ENCODE measurements around the gene FAM240A.
"Not testable (repeated sequence)": the region's sequence is repeated elsewhere in the genome, so short reads cannot be mapped to it uniquely, and the experiment has no call there.

The FAM240A gene

DNA sequence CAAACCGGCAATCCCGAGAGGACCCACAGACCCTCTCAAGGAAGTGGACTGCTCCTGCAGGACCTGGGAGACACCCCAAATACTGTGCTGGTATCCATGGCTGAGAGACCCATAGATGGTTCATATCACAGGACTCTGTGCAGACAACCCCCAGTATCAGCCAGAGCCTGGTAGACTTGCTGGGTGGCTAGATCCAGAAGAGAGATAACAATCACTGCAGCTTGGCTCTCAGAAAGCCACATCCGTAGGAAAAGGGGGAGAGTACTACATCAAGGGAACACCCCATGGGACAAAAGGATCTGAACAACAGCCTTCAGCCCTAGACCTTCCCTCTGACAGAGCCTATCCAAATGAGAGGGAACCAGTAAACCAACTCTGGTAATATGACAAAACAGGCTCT, 25.1 kb upstream of the FAM240A start:
- DNase-seq, result not testable (repeated sequence)

DNA sequence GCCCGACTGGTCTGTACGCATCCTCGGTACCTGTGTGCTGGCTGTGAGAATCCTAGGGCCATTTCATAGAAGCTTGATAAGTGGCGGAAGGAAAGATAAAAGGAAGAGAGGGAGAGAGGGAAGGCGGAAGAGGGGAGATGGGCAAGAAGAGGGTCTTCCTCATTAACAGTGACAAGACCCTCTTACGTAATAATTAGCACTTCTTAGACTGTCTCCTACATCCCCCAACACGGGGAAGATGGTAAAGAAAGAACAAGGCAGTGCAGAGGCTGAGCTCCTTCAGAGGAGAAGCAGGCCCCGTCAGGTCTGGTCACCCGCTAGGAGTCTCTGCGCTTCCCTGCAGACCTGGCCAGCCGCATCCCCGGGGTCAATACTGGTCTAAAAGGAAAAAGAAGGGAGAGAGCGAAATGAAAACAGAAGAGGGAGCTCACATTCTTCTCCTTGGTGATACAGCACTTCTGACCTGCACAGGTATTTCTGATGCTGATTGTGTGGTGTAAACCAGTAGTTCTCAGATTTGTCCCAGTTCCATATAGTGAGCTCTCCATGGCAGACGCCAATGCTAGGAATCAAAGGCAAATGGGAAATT, 19.0 kb upstream of the FAM240A start:
- DNase-seq, result no peak

DNA sequence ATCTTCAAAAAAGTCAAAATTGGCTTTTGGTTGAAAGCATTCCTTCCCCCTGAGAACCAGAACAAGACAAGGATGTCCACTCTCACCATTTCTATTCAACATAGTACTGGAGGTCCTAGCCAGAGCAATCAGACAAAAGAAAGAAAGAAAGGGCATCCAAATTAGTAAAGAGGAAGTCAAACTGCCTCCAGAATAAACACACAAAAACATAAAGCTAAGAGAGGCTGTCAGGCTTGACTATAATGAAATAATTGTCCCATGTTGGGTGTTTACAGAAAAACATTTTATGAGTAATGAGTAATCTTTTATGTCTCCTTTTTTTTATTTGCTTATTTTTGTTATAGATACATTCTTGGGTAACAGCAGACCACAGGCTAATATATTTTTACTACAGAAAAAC, 18.3 kb upstream of the FAM240A start:
- DNase-seq, result no peak

DNA sequence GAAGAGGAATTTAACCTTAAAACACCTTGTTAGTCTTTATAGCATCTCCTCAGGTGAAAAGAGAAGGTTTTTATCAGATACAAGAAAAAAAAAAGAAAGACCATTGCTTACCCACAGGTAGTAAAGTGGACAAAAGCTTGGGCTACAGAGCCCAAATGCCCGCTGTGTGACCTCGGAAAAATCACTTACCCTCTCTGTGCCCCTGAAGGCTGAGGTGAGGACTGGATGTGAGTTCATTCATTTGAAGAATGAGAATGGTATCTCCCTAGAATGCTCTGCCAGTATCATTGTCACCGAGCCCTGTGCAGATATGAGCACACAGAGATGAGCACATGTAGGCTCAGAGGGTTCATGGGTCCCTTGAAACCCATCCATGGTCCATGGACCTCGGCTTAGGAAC, 17.6 kb upstream of the FAM240A start:
- no peak for DNase-seq

DNA sequence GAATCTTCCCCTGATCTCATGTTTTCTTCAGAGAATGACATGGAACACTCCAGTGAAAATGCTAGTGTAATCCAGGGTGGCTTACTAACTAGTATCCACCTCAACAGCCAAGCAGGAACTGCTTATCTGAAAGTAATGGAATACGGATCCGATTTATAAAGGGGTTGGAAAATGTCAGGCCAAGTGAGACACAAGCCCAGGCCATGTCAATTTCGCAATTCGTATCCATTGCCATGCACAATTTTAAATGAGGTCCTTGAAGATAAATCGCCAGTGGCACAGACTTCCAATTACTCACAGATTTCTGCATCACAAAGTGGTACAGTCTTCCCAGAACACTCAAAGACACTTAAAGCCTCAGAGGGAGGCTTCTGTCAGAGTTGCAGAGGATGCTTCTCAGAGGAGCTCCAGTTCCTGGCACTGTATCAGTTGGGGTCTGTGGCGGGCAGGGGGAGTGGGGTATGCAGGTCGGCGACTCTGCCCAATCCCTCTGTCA, 16.5 kb upstream of the FAM240A start:
- no peak for DNase-seq

DNA sequence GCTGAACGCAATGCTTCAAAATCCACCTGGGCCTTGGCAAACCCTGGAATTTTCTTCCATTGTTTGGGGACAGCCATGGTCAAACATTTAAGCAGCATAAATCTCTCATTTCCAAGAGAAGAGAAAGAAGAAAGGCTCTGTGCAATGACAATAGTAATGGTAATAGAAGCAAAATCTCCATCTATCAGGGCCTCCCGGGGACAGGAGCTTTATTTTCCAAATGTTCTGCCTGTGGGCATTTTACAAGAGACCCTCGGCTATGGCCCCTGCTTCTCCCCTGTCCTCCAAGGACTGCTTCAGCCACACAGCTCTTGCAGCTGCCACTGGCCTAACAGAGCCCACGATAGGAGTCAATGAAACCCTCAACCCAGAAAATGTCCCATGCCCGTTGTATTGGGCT, 12.7 kb upstream of the FAM240A start:
- no peak for DNase-seq

DNA sequence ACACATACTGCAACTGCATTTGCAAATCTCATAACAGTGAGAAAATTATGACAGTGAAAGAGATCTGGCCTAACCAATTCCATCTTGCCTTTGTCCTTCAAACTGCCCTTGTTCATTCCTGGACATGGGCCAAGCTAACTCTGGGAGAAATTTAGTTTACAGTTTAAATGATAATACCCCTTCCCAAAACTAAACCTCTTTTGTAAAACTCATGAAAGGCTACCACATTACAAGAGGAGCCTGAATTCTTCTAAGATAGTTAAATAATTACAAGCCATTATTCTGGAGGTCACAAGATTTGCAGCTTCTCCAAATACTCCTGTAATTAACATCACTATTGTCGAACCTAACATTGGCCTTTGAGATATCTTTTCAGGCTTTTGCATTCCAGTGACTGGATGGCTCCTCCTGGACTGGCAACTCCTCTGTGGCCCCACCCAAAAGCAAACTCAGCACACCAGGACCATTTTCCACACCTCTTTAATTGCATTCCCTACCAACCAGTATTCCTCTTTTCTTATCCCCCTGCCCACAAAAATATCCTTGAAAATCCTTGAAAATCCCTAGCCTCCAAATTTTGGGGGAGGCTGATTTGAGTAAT, 8.8 kb upstream of the FAM240A start:
- DNase-seq, result no peak

DNA sequence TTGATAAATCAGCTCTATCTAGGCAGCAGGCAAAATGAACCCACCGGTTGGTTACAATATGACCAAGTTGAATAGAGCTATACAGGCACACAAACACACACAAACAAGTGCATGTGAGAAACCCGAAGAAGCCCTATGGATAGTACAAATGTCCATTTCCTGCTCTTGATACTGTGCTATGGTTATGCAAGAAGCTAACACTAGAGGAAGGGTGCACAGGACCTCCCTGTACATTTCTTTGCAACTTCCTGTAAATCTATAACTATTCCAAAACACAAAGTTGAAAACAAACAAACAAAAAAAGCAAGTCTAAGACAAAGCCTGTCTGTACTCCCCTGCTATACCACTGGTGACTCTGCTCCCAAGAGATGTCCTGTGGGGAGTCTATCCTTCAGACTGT, 8.2 kb upstream of the FAM240A start:
- DNase-seq, result no peak

DNA sequence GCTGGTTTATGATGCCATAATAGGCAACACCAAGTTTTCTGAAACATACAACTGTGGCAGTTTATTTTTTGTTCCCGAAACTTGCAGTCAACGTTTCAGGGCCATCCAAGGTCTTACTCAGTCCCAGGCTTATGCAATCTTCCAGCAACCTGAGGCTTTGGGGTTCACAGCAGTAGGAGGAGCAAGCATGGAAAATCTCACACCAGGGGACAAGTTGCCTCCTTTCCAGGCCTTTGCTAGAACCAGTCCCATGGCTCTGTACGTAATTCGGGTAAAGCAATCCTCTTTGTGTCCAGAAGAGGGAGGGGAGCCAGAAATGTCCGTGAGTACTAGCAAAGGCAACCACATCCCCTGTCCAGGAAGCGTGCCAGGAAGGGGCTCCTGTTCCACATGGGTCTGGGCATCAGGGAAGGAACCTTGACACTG, 4.7 kb upstream of the FAM240A start:
- DNase-seq, result no peak

DNA sequence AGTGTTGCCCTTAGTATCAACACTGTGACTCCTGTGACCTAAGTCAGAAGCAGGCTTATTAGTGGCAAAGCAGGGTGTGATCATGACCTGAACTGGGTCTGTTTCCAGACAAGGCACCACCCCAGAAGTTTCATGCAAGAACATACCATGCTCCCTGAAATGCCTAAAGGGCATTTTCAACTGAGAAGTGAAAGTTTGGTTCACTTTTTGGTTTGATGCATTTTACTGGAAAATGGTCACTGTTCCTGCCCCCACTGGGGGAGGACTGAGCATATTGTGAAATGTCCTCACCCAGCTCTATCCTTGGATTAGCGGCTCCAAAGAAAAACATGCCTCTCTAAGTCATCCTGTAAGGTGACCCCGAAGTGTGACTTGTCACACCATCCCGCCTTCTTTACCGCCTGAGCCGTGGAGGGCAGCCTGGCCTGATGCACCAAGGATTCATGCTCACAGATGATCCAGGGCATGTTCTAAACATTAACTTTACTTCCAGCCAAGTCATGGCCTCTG, 3.1 kb upstream of the FAM240A start:
- DNase-seq, result no peak

DNA sequence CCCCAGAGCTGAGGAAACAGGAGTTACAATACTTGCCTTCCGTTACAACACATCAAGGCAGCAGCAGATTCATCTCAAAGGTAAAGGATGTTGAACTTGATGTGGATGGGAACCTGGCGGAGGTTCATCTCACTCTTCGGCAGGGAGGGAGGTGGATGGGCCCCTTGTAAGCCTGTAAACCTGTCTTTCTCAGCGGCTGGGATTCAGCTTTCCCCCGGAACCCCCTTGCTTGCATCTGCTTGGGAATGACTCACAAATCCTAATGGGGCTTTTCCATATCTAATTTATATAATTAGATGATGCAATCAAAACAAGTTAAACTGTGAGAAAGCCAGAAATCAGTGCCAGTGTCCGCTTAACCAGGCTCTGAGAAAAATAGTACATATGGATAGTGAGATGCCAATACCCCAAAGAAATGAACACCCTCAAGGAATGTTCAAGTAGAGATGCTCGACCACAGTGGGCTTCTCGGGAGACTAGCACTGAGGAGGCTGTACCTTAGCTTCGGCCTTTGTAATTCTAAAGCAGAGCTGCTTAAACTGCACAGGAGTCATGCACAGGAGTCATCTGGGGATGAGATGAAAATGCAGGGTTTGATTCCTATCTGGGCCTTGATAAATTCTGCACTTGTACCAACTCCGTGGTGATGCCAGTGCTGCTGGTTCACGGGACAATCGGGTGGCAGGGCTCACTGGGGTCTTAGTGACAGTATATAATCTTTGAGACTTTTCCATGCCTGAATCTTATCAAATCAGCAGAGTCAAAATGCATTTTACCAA, 2.2 kb upstream of the FAM240A start:
- DNase-seq, result no peak

DNA sequence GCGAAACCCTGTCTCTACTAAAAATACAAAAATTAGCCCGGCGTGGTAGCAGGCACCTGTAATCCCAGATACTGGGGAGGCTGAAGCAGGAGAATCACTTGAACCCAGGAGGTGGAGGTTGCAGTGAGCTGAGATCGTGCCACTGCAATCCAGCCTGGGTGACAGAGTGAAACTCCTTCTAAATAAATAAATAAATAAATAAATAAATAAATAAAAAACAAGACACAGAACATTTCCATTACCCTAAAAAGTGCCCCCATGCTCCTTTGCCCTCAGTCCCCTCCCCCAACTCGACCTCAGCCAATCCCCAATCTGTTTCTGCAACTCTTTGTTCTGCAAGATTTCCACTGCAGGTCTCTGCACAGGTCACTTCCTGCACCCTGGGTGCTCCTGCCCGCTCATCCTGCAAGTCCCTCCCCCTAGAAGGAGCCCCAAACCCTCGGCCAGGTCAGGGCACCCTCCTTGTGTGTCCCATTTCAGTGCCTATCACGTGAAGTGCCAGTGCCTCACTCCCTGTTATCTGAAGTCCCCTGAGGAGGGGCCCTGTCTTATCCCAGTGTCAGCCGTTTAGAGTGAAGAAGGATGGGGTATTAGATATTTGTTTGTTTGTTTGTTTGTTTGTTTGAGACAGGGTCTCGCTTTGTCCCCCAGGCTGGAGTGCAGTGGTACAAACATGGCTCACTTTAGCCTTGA, 1.1 kb downstream of the FAM240A start:
- DNase-seq, result no peak

DNA sequence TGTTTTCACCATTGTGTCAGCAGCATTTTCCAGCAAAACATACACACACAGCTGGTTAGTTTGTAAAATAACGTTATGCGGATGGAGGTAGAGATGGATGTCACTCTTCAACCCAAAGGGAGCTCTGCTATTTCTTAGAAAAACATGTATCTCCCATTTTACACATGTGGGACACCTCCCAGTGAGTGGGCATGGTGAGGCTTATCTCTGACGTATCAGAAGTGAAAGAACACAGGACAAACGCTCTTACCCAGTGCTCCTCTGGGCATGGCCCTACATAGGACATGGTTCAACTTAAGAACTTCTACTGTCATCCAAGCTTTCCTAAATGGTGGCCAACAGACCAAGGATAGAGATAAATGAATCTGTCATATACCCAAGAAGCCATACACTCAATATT, 2.1 kb downstream of the FAM240A start:
- no peak for DNase-seq

DNA sequence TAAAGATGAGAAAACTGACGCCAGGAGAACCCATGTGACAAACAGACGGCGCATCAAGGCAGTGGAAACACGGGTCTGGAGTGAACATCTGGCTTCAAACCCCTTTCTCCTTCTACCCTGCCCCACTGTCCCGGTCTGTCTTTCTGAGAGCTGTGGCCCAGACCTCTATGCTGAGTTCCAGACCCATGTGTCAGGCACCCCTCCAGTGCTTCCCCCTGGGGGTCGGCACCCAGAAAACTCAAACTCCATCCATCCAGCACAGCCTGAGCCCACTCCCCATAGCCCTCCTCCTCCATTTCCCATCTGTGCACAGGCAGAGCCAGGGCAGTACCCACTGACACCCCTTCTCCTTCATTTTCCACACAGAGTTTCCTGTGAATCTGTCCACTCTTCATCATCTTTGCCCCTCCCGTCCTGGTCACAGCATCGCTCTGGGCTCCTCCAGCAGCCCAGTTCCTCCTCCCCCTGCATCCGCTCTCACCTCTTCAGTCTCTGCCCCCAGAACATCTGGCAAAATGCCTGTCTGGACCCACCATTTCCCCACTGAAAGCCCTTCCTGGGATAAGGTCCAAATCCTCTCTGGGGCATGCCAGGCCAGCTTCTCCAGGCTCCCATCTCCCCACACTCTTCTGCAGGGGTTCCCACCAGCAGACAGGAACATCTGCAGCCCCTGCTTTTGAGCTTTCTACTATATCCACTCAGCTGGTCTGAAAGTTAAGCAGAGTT, 2.9 kb downstream of the FAM240A start:
- no peak for DNase-seq

DNA sequence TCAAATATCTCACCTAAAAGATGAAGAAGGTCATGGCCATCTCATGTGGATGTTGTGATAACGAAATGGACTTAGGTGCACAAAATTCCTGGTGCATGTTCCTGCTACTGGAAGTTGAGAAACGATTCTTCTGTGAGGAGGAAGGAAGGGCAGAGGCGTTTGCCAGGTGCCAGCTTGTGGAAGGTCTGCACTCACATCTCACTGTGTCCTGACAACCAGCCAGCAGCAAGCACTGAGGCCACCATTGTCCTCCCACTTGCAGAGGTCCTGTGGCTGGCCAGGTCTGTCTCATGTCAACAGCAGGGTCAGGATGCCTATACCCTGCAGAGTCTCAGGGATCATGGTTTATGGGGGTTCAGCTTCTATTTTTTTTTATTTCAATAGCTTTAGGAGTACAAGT, 3.7 kb downstream of the FAM240A start:
- no peak for DNase-seq

DNA sequence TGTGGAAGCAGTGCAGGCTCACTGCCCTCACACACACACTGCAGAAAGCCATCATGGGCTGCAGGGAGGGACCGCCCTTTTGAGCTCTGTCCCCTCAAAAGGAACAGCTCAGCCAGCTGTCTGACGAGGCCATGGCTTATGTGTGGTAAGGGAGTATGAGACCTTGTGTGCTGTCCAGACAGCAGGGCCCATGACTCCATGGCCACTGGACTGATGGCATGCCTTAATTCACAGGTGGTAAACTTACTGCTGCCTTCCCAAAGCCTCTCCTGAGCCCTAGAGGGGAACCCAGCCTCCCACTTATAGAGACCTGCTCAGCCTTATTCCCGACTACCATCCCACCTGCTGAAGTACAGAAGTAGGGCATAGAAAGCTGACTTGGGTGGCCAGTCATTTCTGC, 5.6 kb downstream of the FAM240A start:
- DNase-seq, result no peak

DNA sequence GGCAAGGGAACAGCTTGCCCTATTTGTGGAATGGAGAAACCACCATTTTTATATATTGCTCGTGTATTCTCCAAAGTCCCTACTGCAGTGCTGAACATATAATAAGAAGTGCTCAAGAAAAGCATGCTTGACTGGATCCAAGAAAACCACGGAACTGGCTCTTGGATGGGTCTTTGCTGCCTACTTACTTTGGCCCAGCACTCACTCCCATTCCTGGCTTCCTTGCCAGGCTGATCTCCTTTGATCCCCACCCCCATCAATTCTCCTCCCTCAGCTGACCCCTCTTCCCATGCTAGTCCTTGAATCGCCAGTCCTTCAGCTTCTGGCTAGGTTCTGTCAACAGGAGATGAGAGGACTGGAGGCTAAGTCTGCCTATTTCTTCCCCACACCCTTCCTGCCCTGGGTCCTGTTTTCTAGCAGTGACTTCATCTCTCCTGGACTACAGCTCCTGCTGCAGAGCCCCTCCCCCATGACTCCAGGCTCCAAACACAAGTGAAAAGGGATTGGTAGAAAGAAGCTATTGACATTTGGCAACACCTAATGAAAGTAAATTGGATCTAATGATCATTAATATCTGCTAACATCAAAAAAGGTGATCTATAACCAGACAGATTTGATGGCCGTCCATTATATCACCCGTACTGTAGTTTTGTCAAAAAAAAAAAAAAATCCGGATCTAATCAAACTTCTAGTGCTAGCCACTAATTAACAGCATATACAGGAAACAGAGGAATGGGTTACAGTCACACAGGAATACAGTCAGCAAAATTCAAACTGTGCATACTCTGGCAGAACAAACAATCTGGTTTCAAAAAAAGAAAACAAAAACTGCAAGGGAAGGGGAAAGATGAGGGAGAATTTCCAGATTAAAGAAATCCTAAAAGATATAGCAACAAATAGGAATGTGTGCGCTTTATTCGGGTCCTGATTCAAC, 7.8 kb downstream of the FAM240A start:
- no peak for DNase-seq

DNA sequence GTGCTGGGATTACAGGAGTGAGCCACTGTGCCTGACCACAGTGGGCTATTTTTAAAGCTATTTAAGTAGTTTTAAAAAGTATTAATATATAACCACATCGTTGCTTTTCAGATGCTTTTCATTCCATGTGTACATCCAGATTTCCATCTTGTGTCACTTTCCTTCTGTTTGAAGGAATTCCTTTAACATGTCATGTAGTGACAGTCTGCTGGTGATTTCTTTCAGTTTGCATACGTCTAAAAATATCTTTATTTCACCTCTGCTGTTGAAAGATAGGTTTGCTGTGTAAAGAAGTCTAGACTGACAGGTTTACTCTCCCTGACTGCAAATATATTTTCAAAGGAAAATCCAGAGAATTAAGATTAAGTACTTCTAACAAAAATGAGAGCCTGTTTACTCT, 12.2 kb downstream of the FAM240A start:
- DNase-seq, result no peak

DNA sequence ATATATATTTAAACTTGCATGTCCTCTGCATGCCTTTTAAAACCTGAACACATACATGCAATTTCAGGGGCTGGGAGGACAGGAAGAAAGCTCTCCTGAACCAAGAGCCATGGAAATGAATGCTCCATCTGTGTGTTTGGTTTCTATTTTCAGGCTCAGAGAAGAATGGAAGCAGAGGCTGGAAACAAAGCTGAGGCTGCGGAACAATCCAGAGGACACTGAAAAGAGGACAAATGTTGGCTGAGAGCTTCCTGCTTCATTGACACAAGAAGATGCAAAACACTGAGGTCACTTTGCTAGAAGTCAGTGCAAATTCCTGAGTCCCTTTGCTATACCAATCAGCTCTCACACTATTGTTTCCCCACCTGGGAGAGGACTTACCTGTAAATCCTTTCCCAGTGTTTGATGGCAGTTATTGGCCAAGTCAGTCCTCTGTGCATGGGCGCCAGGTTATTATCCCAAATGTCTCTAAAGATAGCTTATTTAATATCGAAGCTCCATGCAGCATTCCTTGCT, 12.7 kb downstream of the FAM240A start:
- no peak for DNase-seq

DNA sequence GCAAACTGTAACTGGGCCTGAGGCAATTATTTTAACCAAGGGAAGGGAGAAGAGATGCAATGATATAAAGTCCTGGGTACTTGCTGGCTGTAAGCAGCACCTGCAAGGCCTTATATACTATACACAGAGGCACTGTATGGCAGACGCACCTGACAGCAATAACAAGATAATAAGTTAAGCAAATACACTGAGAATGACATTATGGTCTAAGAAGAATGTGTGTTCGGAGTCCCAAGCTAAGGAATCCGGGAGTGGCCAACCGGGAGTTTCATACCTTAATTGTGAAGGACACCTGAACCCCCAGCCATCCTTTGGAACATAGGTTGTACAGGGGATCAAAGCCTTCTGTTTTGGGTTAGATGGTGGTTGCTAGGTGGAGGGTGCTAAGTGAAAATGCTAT, 13.7 kb downstream of the FAM240A start:
- no peak for DNase-seq

DNA sequence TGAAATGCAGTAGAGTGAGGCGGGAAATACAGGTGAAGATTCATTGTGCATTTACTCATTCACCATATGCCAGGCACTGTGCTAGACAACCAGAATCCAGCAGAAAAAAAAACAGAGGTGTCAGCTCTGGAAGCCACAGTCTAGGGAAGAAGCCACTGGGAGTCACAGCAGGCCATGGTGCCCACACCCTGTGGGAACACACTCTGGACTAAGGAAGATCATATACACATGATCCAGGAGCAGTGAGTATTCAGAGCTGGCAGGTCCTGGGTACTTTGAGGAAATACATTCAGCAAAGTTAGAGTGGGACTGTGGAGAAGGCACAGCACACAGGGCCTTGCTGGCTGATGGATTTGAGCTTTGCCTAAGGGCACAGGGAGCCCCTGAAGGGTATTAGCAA, 14.8 kb downstream of the FAM240A start:
- DNase-seq, result no peak

Measured in CD4-positive, alpha-beta T cell treated with Interleukin-17A for 4 hours (primary cell).